T-helper 22 cell (primary cell): ENCODE measurements around the gene NEK4.
A peak's percentile ranks its signal among the peaks of the same experiment; 100 is the strongest.
"Not testable (repeated sequence)": the region's sequence is repeated elsewhere in the genome, so short reads cannot be mapped to it uniquely, and the experiment has no call there.

Experiments
- DNase-seq: peaks from one replicate; pipeline ENCODE4 v3.0.0-alpha.2; 2020; ENCODE audit warnings: low read depth

The NEK4 gene

GRCh38 chr3:52696830-52697631, 73.7 kb downstream of the NEK4 start:
- no peak for DNase-seq

- DNase-seq, result no peak
These were observed 74.7 kb downstream of the NEK4 start for GRCh38 chr3:52695798-52696671.

DNA sequence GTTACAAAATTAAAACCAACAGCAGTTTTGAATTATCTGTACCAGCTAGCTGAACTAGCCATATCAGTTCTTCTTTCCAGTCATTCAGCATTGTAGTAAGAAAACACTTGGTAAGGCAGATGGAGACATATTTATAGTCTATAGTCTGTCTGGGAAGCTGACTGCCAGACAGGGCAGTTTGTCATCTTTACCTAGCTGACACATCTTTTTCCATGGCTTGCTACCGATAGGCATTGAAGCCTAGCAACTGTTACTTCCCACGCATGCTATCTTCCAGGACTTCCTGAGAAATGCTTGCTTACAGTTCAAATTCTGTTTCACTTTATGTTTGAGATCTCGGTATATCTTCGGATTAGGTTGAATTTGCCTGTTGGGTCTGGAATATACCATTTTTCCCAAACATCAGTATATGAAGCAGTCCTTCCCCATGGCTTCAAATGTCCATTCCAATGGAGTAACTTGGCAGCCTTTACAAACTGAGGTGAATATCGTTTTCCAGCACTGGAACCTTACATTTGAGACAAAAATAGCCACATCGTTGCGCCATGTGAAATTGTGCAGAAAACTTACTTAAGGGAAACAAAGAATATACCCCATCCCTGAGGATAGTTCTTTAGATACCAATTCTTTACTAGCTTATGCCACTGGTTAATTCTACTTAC, 76.1 kb downstream of the NEK4 start:
- no peak for DNase-seq

- no peak for DNase-seq
These were observed 77.7 kb downstream of the NEK4 start for GRCh38 chr3:52693071-52693470.

GRCh38 chr3:52690560-52690959, 80.2 kb downstream of the NEK4 start:
- no peak for DNase-seq

DNA sequence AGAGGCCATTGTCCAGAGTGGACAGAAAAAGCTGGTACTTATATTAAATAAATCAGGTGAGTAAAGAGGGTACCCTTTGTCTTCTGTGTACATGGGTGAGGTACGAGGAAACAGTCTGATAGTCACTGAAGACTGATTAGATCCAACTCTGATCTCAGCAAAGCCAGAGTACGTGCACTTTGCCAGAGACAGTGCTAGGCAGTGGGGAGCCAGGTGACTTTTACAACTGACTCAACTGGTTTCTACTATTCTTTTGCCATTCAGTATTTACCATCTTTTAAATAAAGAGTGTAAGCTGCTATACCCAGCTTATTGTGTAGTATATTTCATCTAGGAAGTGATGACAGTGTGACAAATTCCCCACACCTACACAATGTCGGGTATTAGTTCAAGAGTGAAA, 81.6 kb downstream of the NEK4 start:
- DNase-seq, result no peak

DNA sequence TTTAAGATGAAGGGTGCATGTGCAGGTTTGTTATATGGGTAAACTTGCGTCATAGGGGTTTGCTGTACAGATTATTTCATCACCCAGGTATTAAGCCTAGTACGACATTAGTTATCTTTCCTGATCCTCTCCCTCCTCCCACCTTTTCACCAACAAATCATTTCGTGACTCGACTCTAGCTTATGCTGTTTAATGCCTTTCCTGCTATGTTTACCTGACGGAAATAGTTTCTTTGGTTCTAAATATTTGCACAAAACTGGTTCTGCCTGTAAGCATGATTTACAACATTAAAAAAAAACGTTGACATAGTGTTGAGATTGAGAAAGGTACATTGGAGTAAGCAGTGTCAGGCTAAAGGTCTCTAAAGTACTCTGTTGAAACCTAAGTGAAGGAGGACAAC, 82.5 kb downstream of the NEK4 start:
- DNase-seq, result no peak

GRCh38 chr3:52685709-52686691, 84.7 kb downstream of the NEK4 start, which contains the start of the genes GNL3 and PBRM1:
Gene GNL3 (plus strand): TSS chr3:52686032. CDS start chr3:52686093, 61 bp downstream.
Gene PBRM1 (minus strand): TSS chr3:52685913.
- peak; percentile 88 for DNase-seq

- DNase-seq, result peak; percentile 79
These were observed 85.4 kb downstream of the NEK4 start for GRCh38 chr3:52685285-52685708.

- DNase-seq, result no peak
These were observed 86.6 kb downstream of the NEK4 start for GRCh38 chr3:52684184-52684583.

DNA sequence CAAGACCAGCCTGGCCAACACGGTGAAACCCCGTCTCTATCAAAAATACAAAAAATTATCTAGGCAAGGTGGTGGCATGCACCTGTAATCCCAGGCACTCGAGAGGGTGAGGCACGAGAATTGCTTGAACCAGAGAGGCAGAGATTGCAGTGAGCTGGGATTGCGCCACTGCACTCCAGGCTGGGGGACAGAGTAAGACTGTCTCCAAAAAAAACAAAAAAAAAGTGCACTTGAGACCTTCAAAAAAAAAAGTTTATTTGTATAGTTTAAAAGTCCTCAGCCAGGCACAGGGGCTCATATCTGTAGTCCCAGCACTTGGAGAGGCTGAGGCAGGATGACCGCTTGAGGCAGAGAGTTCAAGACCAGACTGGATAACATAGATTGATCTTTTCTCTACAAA, 87.1 kb downstream of the NEK4 start:
- DNase-seq, result no peak

DNA sequence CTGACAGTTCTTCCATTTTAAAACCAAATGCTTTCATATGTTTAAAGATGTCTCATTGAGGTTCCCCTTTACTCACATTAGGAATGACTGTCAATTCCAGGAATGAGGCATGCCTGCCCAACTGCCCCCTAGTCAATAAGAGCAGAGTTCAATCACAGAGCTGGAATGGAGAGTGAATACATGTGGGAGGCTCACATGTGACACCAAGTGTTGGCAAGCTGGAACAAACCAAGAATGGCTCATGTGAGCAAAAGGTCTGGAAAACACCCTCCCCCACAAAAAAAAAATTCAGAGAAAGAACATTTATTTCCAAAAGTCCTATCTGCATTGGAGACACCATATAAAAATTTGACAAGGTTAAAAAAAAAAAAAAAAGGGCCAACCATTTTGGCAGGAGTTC, 88.7 kb downstream of the NEK4 start:
- no peak for DNase-seq

DNA sequence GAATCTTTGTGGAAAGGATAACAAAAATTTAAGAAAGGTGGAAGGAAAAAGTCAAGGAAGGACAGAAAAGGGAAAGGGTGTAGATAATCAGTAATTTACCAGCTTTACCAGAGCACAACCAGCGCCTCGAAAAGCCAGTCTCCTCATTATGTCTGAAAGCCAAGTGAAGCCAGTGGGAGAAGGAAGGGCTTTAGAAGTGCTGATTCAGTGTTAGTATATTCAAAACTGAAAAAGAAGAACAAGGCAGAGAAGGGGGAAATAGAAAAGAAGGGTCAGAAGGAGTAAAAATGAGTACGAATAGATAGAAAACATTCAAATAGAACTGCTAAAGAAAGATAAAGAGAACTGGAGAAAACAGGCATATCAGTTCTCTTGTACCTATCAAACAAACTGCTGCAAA, 89.1 kb downstream of the NEK4 start:
- no peak for DNase-seq

DNA sequence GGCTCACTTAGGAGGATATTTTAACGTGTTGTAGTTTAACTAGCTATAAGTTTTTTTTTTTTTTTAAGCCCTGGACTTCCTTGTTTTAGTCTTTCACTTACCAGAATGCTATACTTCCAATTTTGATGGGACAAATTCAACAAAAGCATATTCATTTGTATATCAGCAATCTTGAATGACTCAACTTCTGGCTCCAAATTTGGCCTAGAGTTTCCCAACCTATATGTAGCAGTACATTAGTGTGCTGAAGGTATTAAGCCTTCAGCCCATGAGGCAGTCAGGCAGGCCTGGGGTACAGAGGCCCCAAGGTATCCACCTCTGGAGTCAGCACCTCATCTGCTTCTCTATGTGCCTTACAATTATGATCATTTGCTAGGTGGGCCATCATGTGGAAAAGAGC, 90.9 kb downstream of the NEK4 start:
- no peak for DNase-seq

- DNase-seq, result no peak
These were observed 91.6 kb downstream of the NEK4 start for GRCh38 chr3:52679199-52679538.

DNA sequence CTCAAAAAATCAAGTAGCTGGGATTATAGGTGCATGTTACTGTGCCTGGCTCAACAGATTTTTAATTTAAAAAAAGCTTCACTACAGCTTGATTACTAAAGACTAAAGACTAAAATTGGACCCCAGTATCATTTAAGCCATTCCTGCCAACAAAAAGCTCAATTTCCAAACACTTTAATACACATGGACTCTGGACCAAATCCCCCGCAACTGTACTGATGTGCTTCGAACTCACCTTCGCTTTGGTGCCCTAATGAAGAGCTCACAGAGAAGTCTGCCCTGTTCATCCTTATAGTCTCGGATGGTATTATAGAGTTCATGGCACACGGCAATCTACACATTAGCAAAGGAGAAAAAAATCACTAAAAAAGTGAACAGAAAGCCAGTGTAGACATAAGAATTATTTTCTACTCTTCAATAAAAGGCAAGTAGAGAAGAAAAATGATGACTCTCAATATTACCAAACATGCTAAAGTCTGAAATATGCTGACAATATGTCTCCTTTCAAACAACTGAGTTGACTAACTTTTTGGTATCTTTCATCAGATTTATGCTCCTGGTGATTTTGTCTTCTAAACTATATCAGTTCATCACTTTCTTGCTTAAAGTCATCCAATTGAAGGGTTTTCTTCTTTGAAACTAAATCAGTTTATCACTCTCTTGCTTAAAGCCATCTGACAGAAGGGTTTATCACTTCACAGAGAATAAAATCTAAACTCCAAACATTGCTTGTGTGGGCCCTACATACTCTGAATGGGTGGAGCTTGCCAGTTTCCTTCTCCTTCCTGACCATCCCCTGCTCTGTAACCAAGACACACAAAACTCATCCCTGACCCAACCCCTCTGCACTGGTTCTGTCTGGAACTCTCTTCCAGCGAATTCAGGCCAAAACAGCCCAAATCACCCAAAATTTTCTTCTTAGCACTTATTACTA, 92.2 kb downstream of the NEK4 start:
- DNase-seq, result no peak

GRCh38 chr3:52676201-52676600, 94.5 kb downstream of the NEK4 start:
- not testable (repeated sequence) for DNase-seq

DNA sequence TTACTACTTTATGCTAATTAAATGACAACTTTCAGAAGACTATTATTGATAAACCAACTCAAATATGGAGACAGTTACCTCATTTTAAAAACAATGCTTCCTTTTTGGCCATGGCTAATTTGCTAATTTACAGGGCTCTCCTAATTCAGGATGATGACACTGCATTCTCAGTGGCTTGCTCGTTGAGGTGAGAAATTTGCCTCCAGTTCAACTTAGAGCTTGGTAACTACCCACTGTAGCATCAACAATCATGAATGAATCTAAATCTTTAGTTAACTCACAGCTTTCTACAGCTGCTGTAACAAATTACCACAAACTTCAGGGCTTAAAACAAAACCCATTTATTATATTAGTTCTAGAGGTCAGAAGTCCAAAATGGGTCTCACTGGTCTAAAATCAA, 99.1 kb downstream of the NEK4 start:
- no peak for DNase-seq

GRCh38 chr3:52670621-52671521, 99.9 kb downstream of the NEK4 start:
- peak; percentile 20 for DNase-seq
